ENCODE measurements around the gene ARHGAP24. TPM values are rescaled to one million over a fixed set of nuclear protein-coding genes. Genes with fewer than 3 reads are reported as not detected.
A peak's percentile ranks its signal among the peaks of the same experiment; 100 is the strongest.

The ARHGAP24 gene
- total RNA-seq, 2 donors from 2014 or later: 34.0 to 42.0 TPM

DNA sequence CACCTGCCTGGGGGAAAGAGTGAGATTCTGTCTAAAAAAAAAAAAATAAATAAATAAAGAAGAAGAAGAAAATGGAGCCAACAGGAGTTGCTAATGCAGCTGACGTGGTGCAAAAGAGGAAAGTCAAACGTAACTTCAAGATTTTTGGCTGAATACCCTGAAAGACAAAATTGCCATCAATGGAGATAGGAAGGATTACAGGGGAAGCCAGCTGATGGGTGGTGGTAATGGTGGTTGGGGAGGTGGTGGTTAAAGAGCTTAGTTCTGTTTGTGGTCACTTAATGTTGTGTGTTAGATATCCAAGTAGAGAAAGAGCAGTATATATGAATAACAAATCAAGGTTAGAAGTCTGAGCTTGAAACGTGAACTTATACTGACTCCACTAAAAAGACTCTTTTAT, 225.4 kb downstream of the ARHGAP24 start:
- Histone ChIP-seq H3K36me3 (no peaks in the 10 kb centered on the region), H3K27me3 (no peaks in the 10 kb centered on the region), H3K4me3 (no peak overlapping the region), H3K4me1 (peaks cover 0 to 4% of the 10 kb centered on the region in 2 donors), H3K27ac (no peak overlapping the region), H3K9me3 (no peaks in the 10 kb centered on the region)
- TF ChIP-seq, protein P1, sequence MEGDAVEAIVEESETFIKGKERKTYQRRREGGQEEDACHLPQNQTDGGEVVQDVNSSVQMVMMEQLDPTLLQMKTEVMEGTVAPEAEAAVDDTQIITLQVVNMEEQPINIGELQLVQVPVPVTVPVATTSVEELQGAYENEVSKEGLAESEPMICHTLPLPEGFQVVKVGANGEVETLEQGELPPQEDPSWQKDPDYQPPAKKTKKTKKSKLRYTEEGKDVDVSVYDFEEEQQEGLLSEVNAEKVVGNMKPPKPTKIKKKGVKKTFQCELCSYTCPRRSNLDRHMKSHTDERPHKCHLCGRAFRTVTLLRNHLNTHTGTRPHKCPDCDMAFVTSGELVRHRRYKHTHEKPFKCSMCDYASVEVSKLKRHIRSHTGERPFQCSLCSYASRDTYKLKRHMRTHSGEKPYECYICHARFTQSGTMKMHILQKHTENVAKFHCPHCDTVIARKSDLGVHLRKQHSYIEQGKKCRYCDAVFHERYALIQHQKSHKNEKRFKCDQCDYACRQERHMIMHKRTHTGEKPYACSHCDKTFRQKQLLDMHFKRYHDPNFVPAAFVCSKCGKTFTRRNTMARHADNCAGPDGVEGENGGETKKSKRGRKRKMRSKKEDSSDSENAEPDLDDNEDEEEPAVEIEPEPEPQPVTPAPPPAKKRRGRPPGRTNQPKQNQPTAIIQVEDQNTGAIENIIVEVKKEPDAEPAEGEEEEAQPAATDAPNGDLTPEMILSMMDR (IDR thresholded peaks at IDR 0.05): no peak
- DNase-seq (ENCODE audit: low spot score): no peak

DNA sequence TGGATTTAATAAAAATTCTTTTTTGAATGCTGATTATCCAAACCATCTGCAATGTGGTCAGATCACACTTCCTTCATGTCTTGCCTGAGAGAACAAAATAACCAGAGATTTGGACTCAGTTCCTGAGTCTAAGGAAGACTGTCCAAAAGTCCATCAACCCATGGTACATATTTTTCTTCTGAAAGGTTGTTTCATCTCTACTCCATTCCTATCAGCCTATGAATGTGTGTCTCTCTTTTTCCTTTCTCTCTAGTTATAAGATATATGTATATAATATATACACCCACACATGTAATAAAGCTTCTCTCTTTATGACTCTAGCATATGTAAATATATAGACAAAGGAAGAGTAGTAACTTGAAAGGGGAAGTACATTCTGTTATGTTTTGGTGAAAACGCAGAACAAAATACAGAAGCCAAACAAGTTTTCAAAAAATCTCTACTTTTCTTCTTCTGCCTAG, 226.9 kb downstream of the ARHGAP24 start:
- Histone ChIP-seq H3K27ac (no peak overlapping the region), H3K4me1 (peaks cover 0 to 4% of the 10 kb centered on the region in 2 donors)

DNA sequence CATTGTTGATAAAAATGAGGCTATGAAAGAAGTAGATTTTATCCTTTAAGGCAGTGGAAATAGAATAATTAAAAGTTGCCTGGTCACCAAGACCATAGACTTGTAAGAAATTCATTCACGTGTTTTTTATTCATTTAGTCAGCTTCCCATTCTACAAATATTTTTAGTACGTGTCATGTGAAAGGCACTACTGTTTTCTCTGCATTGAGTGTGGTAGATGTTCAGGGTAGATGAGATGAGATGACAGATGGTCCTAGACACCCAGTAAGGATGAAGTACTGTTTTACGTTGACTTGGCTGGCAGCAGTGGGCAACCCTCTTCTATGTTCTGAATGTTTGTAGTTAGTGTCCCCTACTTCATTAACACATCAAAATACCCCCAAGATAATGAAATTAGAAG, 228.1 kb downstream of the ARHGAP24 start:
- no peak for DNase-seq (ENCODE audit: low spot score)
- Histone ChIP-seq H3K4me1 (peaks cover 0 to 7% of the 10 kb centered on the region in 2 donors), H3K9me3 (no peaks in the 10 kb centered on the region), H3K36me3 (no peaks in the 10 kb centered on the region), H3K4me3 (no peak overlapping the region), H3K27me3 (no peaks in the 10 kb centered on the region), H3K27ac (peak overlapping the region in 1 of 2 donors; percentile 15)
- TF ChIP-seq, protein P1 (IDR thresholded peaks at IDR 0.05): no peak

More for the DNA sequence above, 226.9 kb downstream of the ARHGAP24 start:
- Histone ChIP-seq H3K27me3 (no peaks in the 10 kb centered on the region), H3K36me3 (no peaks in the 10 kb centered on the region), H3K4me3 (no peak overlapping the region), H3K9me3 (no peaks in the 10 kb centered on the region)
- no peak for DNase-seq (ENCODE audit: low spot score)
- TF ChIP-seq, protein P1 (IDR thresholded peaks at IDR 0.05): no peak

DNA sequence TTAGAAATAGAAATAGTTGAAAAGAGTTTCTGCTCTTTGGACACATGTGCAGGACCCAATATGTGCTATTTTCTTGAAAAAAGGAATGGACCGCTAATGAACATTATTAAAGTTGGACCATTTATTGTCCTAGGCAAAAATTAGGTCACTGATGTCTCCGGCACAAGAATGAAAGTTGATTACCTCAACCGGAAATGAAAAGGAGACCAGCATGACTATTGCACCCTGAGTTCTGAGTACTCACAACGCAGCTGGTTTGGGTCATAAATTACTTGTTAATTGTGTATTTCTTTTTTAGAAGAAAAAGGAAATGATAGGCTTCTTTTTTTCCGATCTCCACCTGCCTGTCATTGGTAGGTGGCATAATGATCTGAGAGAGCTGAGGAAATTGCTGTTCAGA, 232.7 kb downstream of the ARHGAP24 start:
- Histone ChIP-seq H3K9me3 (no peaks in the 10 kb centered on the region), H3K4me1 (peaks cover 0 to 14% of the 10 kb centered on the region in 2 donors), H3K27ac (peak overlapping the region; percentile 15 to 43), H3K36me3 (no peaks in the 10 kb centered on the region), H3K27me3 (no peaks in the 10 kb centered on the region), H3K4me3 (peak overlapping the region in 1 of 2 donors; percentile 18)
- DNase-seq (ENCODE audit: low spot score): no peak
- TF ChIP-seq, protein P1 (IDR thresholded peaks at IDR 0.05): no peak

DNA sequence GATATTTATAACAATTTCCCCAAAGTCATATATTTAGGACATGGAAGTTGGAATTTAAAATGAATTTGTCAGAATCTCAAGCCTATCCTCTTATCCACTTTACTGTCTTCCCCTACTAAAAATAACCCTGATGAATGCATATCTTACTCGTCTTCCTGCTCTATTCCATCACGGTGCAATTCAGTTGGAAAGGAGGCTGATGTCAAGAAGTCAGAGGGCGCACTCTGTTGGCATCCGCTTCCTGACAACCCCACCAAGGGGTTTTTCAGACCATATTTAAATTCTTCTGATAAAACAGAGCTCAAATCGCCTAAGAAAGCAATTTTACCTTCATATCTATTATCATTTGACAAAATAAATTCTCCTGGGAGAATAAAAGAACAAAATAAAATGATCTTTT, 233.5 kb downstream of the ARHGAP24 start:
- Histone ChIP-seq H3K9me3 (no peaks in the 10 kb centered on the region), H3K27ac (peak overlapping the region in 1 of 2 donors; percentile 15), H3K36me3 (no peaks in the 10 kb centered on the region), H3K4me3 (no peak overlapping the region), H3K4me1 (peaks cover 0 to 14% of the 10 kb centered on the region in 2 donors), H3K27me3 (no peaks in the 10 kb centered on the region)
- TF ChIP-seq, protein P1 (IDR thresholded peaks at IDR 0.05): no peak
- no peak for DNase-seq (ENCODE audit: low spot score)

DNA sequence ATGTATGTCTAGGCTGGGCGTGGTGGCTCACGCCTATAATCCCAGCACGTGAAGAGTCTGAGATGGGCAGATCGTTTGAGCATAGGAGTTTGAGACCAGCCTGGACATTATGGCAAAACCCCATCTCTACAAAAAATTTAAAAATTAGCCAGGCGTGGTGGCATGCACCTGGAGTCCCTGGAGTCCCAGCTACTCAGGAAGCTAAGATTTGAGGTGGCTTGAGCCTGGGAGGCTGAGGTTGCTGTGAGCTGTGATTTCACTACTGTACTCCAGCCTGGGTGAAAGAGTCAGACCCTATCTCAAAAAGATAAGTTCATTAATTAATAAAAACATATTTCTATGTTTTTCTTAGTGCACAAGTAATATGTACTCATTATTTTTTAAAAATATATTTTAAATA, 238.1 kb downstream of the ARHGAP24 start:
- Histone ChIP-seq H3K4me3 (no peak overlapping the region), H3K27ac (no peak overlapping the region), H3K27me3 (no peaks in the 10 kb centered on the region), H3K4me1 (peaks cover 0 to 24% of the 10 kb centered on the region in 2 donors), H3K9me3 (no peaks in the 10 kb centered on the region), H3K36me3 (no peaks in the 10 kb centered on the region)
- no peak for DNase-seq (ENCODE audit: low spot score)
- TF ChIP-seq, protein P1 (IDR thresholded peaks at IDR 0.05): no peak

Data from right atrium auricular region (tissue), 2 donors.